D341Med (cell line): ENCODE measurements around the gene PALLD.

Experiments
- DNase-seq: peaks from one replicate; pipeline ENCODE4 v3.0.0; 2012; ENCODE audit warnings: low spot score

PALLD gene

DNA sequence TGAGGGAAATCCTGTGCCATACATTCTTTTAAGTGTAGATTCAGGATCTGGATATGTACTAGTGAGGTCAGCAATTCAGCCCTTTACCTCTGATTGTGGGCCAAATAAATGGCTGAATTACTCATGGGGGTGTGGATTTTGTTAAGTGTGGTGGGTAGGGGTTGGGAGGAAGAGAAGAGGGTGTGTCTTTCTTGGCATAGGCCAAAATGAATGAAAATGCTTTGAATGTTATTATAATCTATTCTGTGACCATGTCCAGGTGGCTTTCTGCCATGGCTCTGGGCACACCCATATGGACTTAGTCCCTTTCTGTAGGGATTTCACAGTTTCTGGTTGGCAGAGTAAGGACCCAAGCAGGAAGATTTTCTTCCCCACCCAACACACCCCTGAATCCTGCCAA lies 268.9 kb downstream of the PALLD start:
- DNase-seq, result no peak

DNA sequence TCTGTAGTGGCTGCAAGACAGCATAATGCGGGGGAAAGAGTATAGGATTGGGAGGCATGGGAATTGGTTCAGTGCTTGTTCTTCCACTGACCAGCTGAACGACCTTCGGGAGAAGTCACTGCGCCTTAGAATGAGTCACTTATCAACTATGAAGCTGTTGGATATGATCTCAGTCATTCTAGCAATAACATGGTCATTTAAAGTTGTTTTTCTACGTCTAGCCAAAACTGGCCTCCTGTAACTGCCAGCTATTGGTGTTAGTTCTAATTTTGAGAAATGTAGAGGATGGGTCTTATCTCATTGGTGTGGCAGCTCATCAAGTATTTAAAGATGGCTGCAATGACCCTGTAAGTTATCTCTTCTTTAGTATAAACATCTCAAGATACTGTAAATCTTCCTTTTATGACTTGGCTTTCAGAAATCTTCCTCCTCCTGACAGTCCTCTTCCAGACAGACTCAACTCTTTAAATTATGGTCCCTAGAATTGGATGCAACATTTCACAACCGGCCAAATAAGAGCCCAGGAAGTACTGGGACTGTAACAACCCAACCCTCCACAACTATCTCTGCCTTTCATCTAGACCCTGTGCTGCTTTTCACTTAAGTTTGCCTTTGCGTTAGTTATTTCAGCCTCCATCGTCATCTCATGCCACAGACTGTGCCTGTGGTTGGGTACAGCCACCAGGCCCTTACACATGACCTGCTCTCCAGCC lies 269.9 kb downstream of the PALLD start:
- DNase-seq, result no peak

DNA sequence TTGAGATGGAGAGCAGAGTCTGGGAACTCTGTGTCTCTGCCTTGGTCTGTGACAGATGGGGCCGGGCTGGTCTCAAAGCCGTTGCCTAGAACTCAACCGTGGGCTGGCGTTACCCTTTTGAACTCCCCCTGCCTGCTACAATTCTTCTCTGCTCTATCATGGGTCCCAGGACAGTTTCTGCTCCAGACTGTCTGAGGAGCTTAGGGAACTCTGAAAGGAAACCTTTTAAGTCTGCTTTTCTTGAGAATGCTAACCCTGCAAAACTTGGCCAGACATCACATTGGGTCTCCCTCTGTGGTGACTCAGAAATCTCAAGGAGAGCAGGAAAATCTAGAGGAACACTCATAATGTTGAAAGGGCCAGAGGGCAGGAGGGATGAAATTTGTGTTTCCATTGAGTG lies 272.6 kb downstream of the PALLD start:
- DNase-seq, result no peak

DNA sequence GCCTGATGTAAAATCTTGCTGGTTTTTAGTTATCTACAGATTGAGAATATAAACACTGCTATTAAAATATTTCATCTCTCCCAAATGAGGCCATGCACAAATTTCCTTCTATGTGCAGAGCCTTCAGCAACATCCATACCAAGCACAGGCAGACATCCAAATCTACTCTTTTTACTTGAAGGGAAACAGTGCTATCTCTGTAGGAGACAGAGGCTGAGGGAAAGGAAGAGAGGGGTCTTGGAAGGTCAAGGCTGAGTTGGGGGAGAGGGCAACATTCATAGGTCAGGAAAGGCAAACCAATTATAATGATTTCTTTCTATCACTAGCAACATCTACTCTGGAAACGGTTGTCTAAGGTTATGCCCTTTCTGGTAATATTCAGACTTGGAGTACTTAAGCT lies 273.0 kb downstream of the PALLD start:
- no peak for DNase-seq

DNA sequence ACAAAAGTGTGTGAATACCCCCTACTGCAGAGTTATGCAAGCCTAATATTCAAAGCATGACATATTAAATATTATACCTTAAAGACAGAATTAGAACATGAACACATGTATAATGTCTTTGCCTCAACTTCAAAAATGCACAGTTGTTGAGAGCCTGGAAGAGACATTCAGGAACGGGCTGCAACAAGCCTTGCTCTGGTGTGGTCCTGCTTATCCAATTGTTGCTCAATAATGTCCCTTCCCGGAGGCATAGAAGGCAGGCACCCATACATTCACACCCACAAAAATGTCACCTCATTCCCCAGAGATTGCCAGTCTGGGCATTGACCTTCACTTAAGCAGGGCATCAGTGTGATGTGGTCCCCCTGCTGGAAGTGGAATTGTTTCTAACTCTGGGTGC lies 274.4 kb downstream of the PALLD start:
- no peak for DNase-seq

DNA sequence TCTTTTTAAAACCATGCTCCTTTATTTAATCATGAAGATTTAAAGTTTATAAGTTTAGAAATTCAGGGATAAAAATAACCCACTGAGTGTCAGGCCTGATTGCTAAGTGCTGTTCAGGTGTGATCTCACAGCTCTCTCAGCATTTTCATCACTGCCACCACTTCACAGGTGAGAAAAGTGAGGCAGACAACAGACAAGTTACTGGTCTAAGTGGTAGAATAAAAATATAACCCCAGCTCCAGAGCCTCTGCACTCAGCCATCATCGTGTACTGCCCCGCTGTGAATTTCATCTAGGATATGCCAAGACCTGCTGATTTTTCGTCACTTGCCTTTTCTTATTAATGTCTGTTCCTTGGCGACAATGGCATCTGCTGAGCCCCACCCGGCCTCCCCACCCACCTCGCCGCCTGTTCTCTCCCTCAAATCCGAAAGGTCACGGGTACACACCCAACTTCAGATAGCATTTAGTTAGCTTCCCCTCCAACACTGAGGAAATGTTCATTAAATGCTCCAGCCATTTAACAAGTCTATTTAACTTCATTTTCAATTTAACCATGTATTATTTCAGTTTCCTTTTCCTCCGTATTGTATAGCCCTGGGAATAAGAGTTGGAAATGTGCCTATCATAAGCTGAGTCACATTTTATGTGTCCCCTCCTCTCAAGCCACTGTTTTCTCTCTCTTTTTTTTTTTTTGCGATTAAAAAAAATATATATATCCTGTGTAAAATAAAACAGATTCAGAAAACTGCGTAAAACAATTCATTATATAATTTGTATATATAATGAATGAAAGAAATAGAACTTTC lies 276.7 kb downstream of the PALLD start:
- DNase-seq, result no peak

DNA sequence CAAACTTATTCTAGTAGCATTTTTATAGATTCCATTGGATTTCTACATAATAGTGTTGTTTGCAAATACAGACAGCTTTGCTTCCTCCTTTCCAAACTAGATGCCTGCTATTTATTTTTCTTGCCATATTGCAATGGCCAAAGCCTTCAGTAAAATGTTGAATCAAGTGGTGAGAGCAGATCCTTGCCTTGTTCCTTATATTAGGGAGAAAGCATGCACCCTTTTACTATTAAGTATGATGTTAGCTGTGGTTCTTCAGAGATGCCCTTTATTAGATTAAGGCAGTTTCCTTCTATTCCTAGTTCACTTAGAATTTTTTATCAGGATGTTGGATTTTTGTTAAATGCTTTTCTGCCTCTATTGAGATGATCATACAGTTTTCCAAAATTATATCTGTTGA lies 279.5 kb downstream of the PALLD start:
- DNase-seq, result no peak

DNA sequence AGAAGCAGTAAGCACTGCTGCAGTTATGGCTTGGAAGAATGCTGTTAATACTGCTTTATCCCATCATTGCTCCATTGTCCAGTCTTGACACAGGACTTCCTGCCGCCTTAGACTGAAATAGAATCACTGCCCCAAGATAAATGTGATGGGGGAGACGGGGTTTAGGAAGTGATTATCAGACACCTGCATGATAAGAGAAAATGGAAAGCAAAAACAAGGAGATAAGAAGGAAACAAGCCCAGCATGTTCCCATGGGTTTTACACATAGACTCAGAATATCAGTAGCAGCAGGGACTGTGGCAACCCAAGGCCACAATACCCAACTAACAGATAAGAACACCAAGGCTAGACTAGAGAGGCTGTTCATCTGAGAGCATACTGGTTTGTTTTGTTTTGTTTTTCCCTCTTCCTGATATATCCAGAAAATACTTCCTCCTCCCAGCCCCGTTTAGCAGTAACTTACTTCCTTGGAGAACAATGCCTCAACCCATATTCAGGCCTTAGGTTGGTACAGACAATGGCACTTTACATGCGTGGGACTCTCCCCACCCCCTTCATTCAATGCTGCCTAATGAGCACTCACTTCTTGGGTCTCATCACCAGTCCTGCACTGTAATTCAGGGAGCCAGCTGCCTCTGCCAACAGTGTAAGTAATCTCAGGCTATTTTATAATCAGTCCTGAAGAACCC lies 280.6 kb downstream of the PALLD start:
- no peak for DNase-seq

DNA sequence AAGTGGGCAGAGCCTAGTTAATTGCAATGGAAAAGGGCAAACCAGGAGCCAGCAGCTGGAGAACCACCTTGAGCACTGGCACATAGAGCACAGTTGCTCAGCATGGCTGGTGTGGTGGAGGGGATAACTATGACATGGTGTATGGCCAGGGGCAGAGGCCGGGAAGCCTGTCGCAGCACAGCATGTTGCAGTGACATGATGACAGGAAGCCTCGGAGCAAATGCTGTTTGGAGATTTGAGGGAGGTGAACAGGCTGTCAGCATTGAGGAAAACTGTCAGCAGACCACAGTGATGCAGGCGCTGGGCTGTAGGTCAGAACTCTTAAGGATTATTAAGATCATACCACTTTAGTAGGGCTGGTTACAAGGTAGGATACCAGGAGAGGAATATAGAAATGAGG lies 284.5 kb downstream of the PALLD start:
- DNase-seq, result no peak

DNA sequence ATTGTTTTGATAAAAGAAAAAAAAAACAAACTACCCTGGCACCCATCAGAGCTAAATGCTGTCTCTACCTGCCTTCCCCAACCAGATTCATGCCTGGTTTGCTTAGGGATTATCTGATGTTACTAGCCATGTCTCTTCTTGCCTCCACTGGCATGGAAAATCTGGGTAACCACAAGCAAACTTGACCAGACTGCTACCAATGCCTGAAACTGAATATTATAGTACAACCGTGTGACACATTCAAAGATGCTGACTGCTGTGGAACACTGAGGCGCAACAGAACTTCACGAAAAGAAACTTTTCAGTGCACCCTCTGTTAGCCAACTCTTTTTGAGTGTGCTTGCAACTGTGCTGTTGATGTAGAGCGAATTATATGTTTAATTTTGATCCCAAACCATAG lies 285.1 kb downstream of the PALLD start:
- DNase-seq, result no peak

DNA sequence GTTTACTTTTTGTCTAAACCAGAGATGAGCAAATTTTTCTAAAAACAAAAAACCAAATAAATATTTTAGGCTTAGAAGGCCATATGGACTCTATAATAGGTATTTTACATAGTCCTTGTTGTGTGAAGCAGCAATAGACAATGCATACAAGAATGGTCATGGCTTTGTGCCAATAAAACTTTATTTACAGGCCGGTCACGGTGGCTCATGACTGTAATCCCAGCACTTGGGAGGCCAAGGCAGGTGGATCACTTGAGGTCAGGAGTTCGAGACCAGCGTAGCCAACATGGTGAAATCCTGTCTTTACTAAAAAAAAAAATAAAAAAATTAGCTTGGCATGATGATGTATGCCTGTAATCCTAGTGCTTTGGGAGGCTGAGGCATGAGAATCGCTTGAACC lies 285.6 kb downstream of the PALLD start:
- no peak for DNase-seq

DNA sequence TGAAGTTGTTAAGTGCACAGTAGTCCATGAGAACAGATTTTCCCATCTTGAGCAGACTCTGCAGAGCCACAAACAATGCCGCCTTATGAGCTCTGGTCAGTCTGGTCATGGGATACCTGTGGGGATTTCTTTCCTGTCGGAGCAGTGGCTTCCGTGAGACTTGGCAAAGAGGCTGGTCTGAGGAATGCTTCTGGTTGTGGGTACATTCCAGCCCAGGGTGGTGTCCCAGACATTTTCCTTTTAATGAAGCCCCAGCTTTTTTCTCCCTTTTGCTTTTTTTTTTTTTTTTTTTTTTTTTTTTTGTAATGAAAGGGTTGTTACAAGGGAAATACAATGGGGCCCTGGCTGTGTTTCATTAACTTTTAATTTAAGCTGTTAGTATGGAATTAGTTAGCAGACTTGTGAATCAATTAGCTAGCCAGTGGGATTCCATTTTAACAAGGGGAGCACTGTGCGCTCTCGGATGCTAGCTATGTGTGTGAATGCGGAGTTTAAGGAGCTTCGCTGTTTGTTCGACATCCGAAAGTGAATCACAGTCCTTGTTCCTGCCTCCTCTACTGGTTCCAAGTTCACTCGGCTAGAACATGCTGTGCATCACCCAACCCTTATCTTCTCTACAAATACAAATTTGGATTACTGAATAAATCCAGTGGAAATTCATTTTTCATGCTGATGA lies 288.1 kb downstream of the PALLD start:
- no peak for DNase-seq

DNA sequence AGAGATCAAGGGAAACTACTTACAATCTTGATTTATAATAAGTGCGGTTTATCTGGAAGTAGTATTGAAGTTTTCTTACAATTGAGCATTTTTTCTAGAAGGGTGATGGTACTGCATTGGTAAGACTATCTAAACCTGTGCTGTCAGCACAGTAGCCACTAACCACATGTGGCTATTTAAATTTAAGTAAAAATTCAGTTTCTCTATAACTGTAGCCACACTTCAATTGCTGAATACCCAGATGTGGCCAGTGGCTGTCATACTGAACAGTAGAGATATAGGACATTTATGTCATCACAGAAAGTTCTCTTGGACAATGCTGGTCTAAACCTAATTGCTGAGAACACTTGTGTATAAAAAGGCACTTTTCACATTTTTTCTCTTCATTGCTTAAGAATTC lies 290.5 kb downstream of the PALLD start:
- DNase-seq, result no peak

DNA sequence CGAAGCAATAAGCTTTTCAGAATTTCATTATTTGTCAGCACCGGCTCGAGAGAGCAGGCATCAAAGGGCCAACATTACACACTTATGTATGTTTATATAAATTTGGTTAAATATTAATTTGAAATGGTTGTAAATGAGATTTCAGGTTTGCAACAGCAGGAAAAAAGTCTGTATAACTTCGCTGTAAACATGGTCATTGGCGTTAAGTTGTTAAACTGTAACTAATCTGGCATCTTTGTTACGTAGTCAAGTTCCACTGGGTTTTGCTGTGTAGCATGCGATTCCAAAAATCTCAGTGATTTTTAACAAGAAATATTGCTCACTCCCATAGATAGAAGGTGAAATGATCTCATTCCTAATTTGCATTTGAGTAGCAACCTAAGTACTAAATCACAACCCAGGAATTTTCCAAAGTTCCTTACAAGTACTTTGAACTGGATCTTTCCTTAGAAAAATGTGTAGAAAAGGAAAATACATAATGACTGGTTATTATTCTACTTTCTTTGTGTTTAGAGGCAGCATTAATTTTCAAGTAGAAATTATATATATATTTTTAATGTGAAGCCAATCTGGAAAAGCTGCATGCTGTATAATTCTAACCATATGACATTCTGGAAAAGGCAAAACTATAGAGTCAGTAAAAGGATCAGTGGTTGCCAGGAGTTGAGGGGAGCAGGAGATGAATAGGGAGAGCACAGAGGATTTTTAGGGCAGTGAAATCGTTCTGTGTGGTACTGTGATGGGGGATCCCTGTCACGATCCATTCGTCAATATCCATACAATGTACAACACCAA lies 291.1 kb downstream of the PALLD start:
- DNase-seq, result no peak

DNA sequence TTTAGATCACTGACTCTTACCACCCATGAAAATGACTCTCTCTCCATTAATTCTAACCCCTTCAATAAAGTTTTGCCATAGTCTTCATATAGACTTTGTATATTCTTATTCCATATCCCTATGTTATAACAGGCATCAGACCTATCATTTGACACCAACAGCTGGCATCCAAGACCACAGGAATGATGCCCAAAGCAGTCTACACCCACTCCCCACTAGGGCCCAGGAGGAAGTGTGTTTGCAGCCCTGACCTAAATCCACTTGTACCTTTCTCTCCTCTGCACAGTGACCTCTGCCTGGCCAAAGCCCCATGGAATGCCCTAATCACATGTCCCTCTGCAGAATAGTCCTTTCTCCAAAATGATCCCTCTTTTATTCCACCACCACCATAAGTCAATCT lies 294.0 kb downstream of the PALLD start:
- DNase-seq, result no peak

DNA sequence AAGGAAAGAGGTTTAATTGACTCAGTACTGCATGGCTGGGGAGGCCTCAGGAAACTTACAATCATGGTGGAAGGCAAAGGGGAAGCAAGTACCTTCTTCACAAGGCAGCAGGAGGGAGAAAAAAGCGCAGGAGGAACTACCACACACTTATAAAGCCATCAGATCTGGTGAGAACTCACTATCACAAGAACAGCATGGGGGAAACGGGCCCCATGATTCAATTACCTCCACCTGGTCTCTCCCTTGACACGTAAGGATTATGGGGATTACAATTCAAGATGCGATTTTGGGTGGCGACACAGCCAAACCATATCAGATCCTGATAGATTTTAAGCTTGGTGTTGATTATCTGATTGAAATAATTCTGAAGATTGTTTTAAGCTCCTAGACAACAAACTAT lies 294.5 kb downstream of the PALLD start:
- no peak for DNase-seq

DNA sequence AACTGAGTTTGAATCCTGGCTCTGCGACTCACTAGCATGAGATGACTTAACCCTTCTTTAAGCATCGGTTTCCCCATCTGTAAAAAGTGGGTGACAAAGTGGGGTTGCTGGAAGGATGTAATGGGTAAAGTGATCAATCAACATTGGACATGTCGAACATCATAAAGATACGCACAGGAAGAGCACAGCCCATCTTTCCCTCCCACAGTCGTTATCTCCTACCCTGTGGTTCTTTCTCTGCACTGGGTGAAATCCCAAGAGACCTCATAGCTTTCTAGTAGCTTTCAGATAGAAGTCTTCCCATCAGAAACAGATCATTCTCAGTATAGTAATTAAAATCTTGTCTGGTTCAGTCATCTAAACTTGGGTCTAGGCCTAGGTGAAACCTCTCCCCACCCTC lies 296.7 kb downstream of the PALLD start:
- DNase-seq, result no peak

DNA sequence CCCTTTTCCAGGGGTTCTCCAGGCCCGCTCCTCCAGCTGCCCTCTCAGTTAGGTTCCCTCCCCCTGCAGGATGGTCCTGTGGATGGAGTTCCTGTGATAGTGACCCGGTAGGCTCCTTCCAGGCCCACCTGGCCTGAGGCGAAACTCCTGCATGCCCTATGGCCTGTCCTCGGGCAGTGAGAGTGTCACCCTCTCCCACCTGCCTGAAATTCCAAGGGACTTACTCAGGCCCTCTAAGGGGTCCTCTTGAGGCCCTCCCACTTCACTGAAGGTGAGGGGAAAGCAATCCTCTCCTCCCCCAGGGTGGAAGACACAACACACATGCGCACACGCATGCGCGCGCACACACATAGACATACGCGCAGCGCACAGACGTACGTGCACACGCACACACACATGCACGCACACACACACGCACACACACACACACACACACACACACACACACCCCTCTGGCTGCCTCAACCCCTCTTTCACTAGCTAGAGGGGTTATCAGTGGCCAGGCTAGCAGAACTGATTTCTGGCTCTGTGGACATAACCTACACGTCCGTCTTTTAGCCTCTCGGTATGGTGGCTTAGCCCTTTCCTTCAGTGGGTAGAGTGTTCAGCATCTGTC lies 297.3 kb downstream of the PALLD start:
- DNase-seq, result no peak

DNA sequence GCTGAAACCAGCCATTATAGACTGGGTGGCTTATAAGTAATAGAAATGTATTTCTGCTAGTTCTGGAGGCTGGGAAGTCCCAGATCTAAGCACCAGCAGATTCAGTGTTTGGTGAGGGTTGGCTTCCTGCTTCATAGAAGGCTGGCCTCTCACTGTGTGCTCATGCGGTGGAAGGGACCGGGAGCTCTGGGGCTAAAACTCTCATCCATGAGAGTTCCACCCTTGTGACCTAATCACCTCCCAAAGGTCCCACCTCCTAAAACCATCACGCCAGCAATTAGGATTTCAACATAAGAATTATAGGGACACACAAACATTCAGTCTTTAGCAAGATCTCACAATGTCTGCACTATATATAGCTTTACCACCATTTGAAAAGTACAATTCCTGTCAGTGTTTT lies 298.0 kb downstream of the PALLD start:
- DNase-seq, result no peak

DNA sequence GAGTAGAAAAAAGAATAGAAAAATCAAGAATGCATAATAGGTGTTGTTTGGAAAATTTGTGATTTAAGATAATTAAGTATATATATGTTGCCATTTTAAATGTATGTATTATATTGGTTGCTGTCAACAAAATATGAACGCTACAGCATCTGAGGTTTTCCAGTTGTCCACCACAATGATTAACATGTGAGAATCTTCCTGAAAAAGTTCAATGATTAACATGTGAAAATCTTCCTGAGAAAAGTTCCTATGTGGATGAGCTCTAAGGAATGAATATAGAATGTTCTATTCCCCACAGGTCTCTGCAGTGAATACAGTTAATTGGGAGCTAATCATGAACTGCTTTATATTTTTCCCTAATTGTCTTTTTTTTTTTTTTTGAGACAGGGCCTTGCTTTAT lies 298.5 kb downstream of the PALLD start:
- DNase-seq, result no peak

DNA sequence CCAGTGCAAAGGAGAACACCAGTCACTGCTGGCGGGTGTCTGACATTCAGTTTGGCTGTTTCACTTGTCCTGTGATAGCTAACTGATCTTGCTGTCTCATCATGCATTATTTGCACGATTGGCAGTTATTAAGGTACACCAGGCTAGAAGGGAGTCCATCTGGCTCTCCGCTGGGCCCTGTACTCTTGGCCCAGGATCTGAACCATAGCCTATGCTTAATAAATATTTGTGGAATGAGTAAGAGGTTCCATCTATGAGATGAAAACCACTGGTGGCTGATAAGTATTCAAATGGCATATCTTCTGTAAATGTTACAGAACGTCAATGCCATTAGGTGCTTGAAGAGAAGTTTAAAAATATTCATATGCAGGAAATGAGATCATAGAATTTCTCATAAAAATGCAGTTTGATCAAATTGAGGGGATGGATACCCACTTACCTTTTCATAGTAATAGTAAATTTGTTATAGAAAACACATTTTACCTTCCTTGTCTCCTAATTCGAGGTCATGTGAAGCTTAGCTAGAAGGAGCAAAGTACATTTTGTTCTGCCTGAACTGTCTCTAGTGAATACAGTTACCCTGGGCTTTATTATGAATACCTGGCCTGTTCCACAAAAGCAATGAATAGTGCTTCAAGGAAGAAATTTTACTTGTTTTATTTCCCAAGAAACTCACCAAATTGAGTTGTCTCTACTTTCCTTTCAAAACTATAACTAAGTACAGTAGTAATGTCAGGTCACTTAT lies 299.7 kb downstream of the PALLD start:
- DNase-seq, result no peak
